Hepatocyte (in vitro differentiated cells): Measurements from ENCODE around the gene MET. TPM values are rescaled to one million over a fixed set of nuclear protein-coding genes. Genes with fewer than 3 reads are reported as not detected.

Source experiments
- DNase-seq: peaks from one replicate; pipeline ENCODE4 v3.0.0-alpha.2; 2016; ENCODE audit warnings: low spot score
- H2AFZ ChIP-seq: fragments of 200-600 bp; sonication (generic); 2 replicates; pipeline ENCODE4 v1.6.0; 2016; ENCODE audit warnings: antibody characterized with exemption, mild to moderate bottlenecking
- H3K27ac ChIP-seq: fragments of 200-600 bp; sonication (generic); 2 replicates; pipeline ENCODE4 v1.5.1; 2016; ENCODE audit warnings: mild to moderate bottlenecking
- H3K27me3 ChIP-seq: fragments of 200-600 bp; sonication (generic); 2 replicates; pipeline ENCODE4 v1.6.1; 2016
- H3K36me3 ChIP-seq: fragments of 200-600 bp; sonication (generic); replicated peaks from 2 replicates; pipeline ENCODE4 v1.5.1; 2016; ENCODE audit warnings: low read depth; ENCODE audit not compliant: insufficient read depth
- H3K4me1 ChIP-seq: fragments of 200-600 bp; sonication (generic); 2 replicates; pipeline ENCODE4 v1.5.1; 2016; ENCODE audit warnings: mild to moderate bottlenecking, moderate library complexity; ENCODE audit not compliant: insufficient read depth
- H3K4me2 ChIP-seq: fragments of 200-600 bp; sonication (generic); 2 replicates; pipeline ENCODE4 v1.6.0; 2016
- H3K4me3 ChIP-seq: fragments of 200-600 bp; sonication (generic); 2 replicates; pipeline ENCODE4 v1.5.1; 2016; ENCODE audit warnings: mild to moderate bottlenecking
- H3K79me2 ChIP-seq: fragments of 200-600 bp; sonication (generic); 2 replicates; pipeline ENCODE4 v1.6.0; 2017; ENCODE audit warnings: mild to moderate bottlenecking
- H3K9me2 ChIP-seq: fragments of 200-600 bp; sonication (generic); replicated peaks from 2 replicates; pipeline ENCODE4 v1.6.0; 2017; ENCODE audit warnings: mild to moderate bottlenecking; ENCODE audit not compliant: insufficient read depth
- H3K9me3 ChIP-seq: fragments of 200-600 bp; sonication (generic); 2 replicates; pipeline ENCODE4 v1.5.1; 2016; ENCODE audit warnings: low read depth, mild to moderate bottlenecking
- H4K20me1 ChIP-seq: fragments of 200-600 bp; sonication (generic); 2 replicates; pipeline ENCODE4 v1.6.0; 2016; ENCODE audit warnings: mild to moderate bottlenecking; ENCODE audit not compliant: insufficient read depth, poor library complexity, severe bottlenecking
- CTCF ChIP-seq: fragments of 200-600 bp; sonication (generic); IDR thresholded peaks from 2 replicates; pipeline ENCODE4 v1.5.1; 2016; ENCODE audit warnings: antibody characterized with exemption, mild to moderate bottlenecking; ENCODE audit not compliant: poor library complexity
- EZH2 ChIP-seq: fragments of 200-600 bp; sonication (generic); IDR thresholded peaks from 2 replicates; pipeline ENCODE4 v1.6.1; 2016; ENCODE audit warnings: antibody characterized with exemption, mild to moderate bottlenecking, borderline replicate concordance
- EZH2phosphoT487 ChIP-seq: fragments of 200-600 bp; sonication (generic); IDR thresholded peaks from one replicate; pipeline ENCODE4 v1.6.1; 2018; ENCODE audit warnings: antibody characterized with exemption, mild to moderate bottlenecking, low read depth, moderate library complexity; ENCODE audit not compliant: unreplicated experiment, severe bottlenecking
- WGBS: methylation state at CpG from one replicate; pipeline ENCODE4 v1.1.6; 2016; ENCODE audit warnings: low lambda C conversion rate; ENCODE audit errors: missing lambda C conversion rate; 5-methylcytosine and 5-hydroxymethylcytosine counted together
- polyA plus RNA-seq: library from polyadenylated mRNA; unstranded; fragments of >200 nt; fragmentation: Nextera tagmentation; extraction: Ambion mirVana; gene quantifications from 2 replicates; pipeline ENCODE4 v1.2.1, GENCODE V29; 2016
- total RNA-seq: library from RNA; depleted of rRNA; stranded (reverse); fragments of >200 nt; gene quantifications from 2 replicates; pipeline ENCODE4 v1.2.3, GENCODE V29; 2014

MET gene
- total RNA-seq = 29.3 and 35.7 TPM in 2 replicates
- 6.5 and 12.7 TPM in 2 replicates for polyA plus RNA-seq

GRCh38 chr7:116671681-116672595, at the start of gene MET:
Gene MET, plus strand, starts transcription at chr7:116672196. Its CDS starts 26,889 bp downstream, at chr7:116699085.
- peak; percentile 90 for DNase-seq
- H3K4me3 ChIP-seq = peak within 1 kb of the TSS; percentile 91
- H3K4me1 ChIP-seq = no peaks in the 10 kb centered on the region
- no peaks in the 10 kb centered on the region for H3K36me3 ChIP-seq
- no peaks in the 10 kb centered on the region for H3K9me2 ChIP-seq
- H4K20me1 ChIP-seq = no peaks in the 10 kb centered on the region
- H3K27ac ChIP-seq = peak within 1 kb of the TSS; percentile 92
- under 1% methylated on average over 56 of the region's 101 CpGs for WGBS
- peak within 1 kb of the TSS; percentile 90 for H3K4me2 ChIP-seq
- TF ChIP-seq EZH2 (no peak), EZH2phosphoT487 (peak; percentile 44), CTCF (peak; percentile 73)
- no peaks in the 10 kb centered on the region for H3K9me3 ChIP-seq
- no peaks in the 10 kb centered on the region for H3K27me3 ChIP-seq
- peaks cover 38% of the 10 kb centered on the region for H3K79me2 ChIP-seq
- peak within 1 kb of the TSS; percentile 97 for H2AFZ ChIP-seq

- no peaks in the 10 kb centered on the region for H3K9me2 ChIP-seq
- 96% methylated on average over 8 of the region's 8 CpGs for WGBS
- no peak overlapping the region for H3K27ac ChIP-seq
- no peaks in the 10 kb centered on the region for H3K27me3 ChIP-seq
- no peak for DNase-seq
- H3K36me3 ChIP-seq = no peaks in the 10 kb centered on the region
- H3K4me3 ChIP-seq = no peak overlapping the region
- no peak for TF ChIP-seq EZH2phosphoT487
- TF ChIP-seq EZH2 = no peak
- no peak for TF ChIP-seq CTCF
- no peaks in the 10 kb centered on the region for H3K4me1 ChIP-seq
- H3K79me2 ChIP-seq = no peaks in the 10 kb centered on the region
- H3K4me2 ChIP-seq = no peak overlapping the region
- no peaks in the 10 kb centered on the region for H4K20me1 ChIP-seq
- H2AFZ ChIP-seq = no peak overlapping the region
- no peaks in the 10 kb centered on the region for H3K9me3 ChIP-seq
Measured at GRCh38 chr7:116626886-116627285, 45.1 kb upstream of the MET start.

- 40% methylated on average over 3 of the region's 3 CpGs for WGBS
- H3K36me3 ChIP-seq = no peaks in the 10 kb centered on the region
- no peaks in the 10 kb centered on the region for H3K4me1 ChIP-seq
- H3K4me3 ChIP-seq = no peak overlapping the region
- no peak overlapping the region for H2AFZ ChIP-seq
- no peaks in the 10 kb centered on the region for H3K9me2 ChIP-seq
- TF ChIP-seq EZH2phosphoT487 (no peak), CTCF (no peak), EZH2 (no peak)
- no peak overlapping the region for H3K4me2 ChIP-seq
- DNase-seq = peak; percentile 37
- no peaks in the 10 kb centered on the region for H3K9me3 ChIP-seq
- H3K79me2 ChIP-seq = no peaks in the 10 kb centered on the region
- H3K27me3 ChIP-seq = no peaks in the 10 kb centered on the region
- H4K20me1 ChIP-seq = no peaks in the 10 kb centered on the region
- peak overlapping the region; percentile 35 for H3K27ac ChIP-seq
Measured at GRCh38 chr7:116629051-116629463, 42.9 kb upstream of the MET start.
